Stomach (tissue), 4 donors: ENCODE measurements around the gene PSD4.

Experiments used
- POLR2A ChIP-seq, 4 donors: fragments of 450-650 bp; IDR thresholded peaks; one replicate each; pipeline ENCODE4 v1.6.1; 2016; ENCODE audit warnings: antibody characterized with exemption in 4 of 4, control low read depth in 2 of 4, mild to moderate bottlenecking in 1 of 4, moderate library complexity in 1 of 4
- TF ChIP-seq, protein P1 (sequence below), 7 experiments: fragments of 450-650 bp in 4 of 7; fragments of 200-600 bp in 3 of 7; sonication (generic) in 3 of 7; IDR thresholded peaks; one replicate each; pipeline ENCODE4 v1.5.1; 2016 to 2019; ENCODE audit warnings: antibody characterized with exemption in 7 of 7, control low read depth in 2 of 7, mild to moderate bottlenecking in 1 of 7

DNA sequence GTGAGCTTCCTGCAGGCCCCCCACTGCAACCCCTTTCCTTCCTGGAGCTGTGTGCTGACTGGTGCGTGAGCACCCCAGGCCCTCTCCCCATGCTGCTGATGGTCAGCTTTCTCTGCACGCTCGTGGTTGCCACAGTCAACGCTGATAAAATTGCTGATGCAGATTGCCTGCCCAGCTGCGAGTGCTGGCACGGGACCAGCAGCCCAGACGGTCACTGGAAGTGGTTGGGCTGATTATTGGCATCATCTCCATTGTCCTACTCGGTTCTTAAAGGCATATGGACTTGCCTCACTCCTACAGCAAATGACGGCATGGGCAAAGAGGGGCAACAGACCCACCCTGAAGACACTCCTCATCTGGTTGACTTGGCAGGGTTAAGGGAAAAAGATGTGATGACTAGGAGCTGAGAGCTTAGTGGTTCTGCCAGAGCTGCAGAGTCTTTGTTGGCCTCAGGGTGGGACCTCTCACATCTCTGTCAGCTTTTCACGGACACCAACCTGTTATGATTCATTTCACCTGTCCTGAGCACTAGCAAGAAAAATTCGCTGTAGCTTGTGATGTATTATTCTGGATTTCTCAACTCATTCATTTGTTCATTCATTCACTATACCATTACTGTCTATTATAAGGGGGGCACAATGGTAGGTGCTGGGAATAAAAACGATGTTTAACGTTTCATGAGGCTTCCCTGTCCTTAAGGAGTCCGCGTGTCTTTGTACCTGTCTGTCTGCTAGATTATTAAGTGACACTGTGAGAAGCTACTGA lies 66.6 kb downstream of the PSD4 start:
- TF ChIP-seq, protein P1, sequence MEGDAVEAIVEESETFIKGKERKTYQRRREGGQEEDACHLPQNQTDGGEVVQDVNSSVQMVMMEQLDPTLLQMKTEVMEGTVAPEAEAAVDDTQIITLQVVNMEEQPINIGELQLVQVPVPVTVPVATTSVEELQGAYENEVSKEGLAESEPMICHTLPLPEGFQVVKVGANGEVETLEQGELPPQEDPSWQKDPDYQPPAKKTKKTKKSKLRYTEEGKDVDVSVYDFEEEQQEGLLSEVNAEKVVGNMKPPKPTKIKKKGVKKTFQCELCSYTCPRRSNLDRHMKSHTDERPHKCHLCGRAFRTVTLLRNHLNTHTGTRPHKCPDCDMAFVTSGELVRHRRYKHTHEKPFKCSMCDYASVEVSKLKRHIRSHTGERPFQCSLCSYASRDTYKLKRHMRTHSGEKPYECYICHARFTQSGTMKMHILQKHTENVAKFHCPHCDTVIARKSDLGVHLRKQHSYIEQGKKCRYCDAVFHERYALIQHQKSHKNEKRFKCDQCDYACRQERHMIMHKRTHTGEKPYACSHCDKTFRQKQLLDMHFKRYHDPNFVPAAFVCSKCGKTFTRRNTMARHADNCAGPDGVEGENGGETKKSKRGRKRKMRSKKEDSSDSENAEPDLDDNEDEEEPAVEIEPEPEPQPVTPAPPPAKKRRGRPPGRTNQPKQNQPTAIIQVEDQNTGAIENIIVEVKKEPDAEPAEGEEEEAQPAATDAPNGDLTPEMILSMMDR (IDR thresholded peaks at IDR 0.05) = no peak
- no peak for TF ChIP-seq POLR2A (IDR thresholded peaks at IDR 0.05)
